ENCODE results near the gene SYNDIG1. TPM values are rescaled to one million over a fixed set of nuclear protein-coding genes. Genes with fewer than 3 reads are reported as not detected.

Gene SYNDIG1
- total and polyA plus RNA-seq, 2 experiments from 2014 or later, result 1.7 to 2.4 TPM

- DNase-seq (ENCODE audit: low read depth in 1 of 2, low spot score in 1 of 2), result no peak
- TF ChIP-seq CTCF (IDR thresholded peaks at IDR 0.05; ENCODE audit: low read depth, low read length), result no peak
These were observed 110.0 kb downstream of the SYNDIG1 start for GRCh38 chr20:24579475-24579874.

GRCh38 chr20:24580006-24580405, 110.6 kb downstream of the SYNDIG1 start:
- H3K36me3 ChIP-seq, result no peaks in the 10 kb centered on the region
- no peaks in the 10 kb centered on the region for H3K4me1 ChIP-seq (ENCODE audit: low read depth)
- no peak overlapping the region for H3K27ac ChIP-seq
- H3K4me3 ChIP-seq, result no peak overlapping the region
- H3K9me3 ChIP-seq (ENCODE audit: low read depth), result no peaks in the 10 kb centered on the region
- no peak for DNase-seq (ENCODE audit: low read depth in 1 of 2, low spot score in 1 of 2)
- no peak for TF ChIP-seq CTCF (IDR thresholded peaks at IDR 0.05; ENCODE audit: low read depth, low read length)
- no peaks in the 10 kb centered on the region for H3K27me3 ChIP-seq

More at GRCh38 chr20:24579475-24579874, 110.0 kb downstream of the SYNDIG1 start:
- Histone ChIP-seq H3K27ac (no peak overlapping the region), H3K4me1 (ENCODE audit: low read depth) (no peaks in the 10 kb centered on the region), H3K27me3 (no peaks in the 10 kb centered on the region), H3K4me3 (no peak overlapping the region), H3K9me3 (ENCODE audit: low read depth) (no peaks in the 10 kb centered on the region), H3K36me3 (no peaks in the 10 kb centered on the region)

- Histone ChIP-seq H3K27me3 (no peaks in the 10 kb centered on the region), H3K27ac (no peak overlapping the region), H3K9me3 (ENCODE audit: low read depth) (no peaks in the 10 kb centered on the region), H3K36me3 (no peaks in the 10 kb centered on the region), H3K4me3 (no peak overlapping the region), H3K4me1 (ENCODE audit: low read depth) (no peaks in the 10 kb centered on the region)
- no peak for TF ChIP-seq CTCF (IDR thresholded peaks at IDR 0.05; ENCODE audit: low read depth, low read length)
- DNase-seq (ENCODE audit: low read depth in 1 of 2, low spot score in 1 of 2), result no peak
These were observed 111.4 kb downstream of the SYNDIG1 start for GRCh38 chr20:24580855-24581254.

GRCh38 chr20:24581443-24582170, 112.2 kb downstream of the SYNDIG1 start:
- no peak for DNase-seq (ENCODE audit: low read depth in 1 of 2, low spot score in 1 of 2)
- no peaks in the 10 kb centered on the region for H3K4me1 ChIP-seq (ENCODE audit: low read depth)
- TF ChIP-seq CTCF (IDR thresholded peaks at IDR 0.05; ENCODE audit: low read depth, low read length), result no peak
- no peaks in the 10 kb centered on the region for H3K27me3 ChIP-seq
- H3K36me3 ChIP-seq, result no peaks in the 10 kb centered on the region
- no peak overlapping the region for H3K4me3 ChIP-seq
- no peak overlapping the region for H3K27ac ChIP-seq
- no peaks in the 10 kb centered on the region for H3K9me3 ChIP-seq (ENCODE audit: low read depth)

- no peak for TF ChIP-seq CTCF (IDR thresholded peaks at IDR 0.05; ENCODE audit: low read depth, low read length)
- DNase-seq (ENCODE audit: low read depth in 1 of 2, low spot score in 1 of 2), result no peak
- no peaks in the 10 kb centered on the region for H3K9me3 ChIP-seq (ENCODE audit: low read depth)
- no peak overlapping the region for H3K4me3 ChIP-seq
- H3K27ac ChIP-seq, result no peak overlapping the region
- no peaks in the 10 kb centered on the region for H3K27me3 ChIP-seq
- H3K36me3 ChIP-seq, result no peaks in the 10 kb centered on the region
- no peaks in the 10 kb centered on the region for H3K4me1 ChIP-seq (ENCODE audit: low read depth)
These were observed 113.1 kb downstream of the SYNDIG1 start for GRCh38 chr20:24582373-24583168.

Data from cardiac muscle cell (in vitro differentiated cells and primary cell).